ENCODE results near the gene CKS2.

Gene CKS2

GRCh38 chr9:89291741-89292140 is 19.3 kb upstream of the CKS2 start:
- no peak for TF ChIP-seq YY1 (IDR thresholded peaks at IDR 0.05; ENCODE audit: low read depth)
- TF ChIP-seq CEBPB (IDR thresholded peaks at IDR 0.05) = no peak
- TF ChIP-seq TCF12 (IDR thresholded peaks at IDR 0.05; ENCODE audit: low read depth) = no peak
- TF ChIP-seq EP300 (IDR thresholded peaks at IDR 0.05; ENCODE audit: borderline replicate concordance) = no peak
- TF ChIP-seq, protein P1, sequence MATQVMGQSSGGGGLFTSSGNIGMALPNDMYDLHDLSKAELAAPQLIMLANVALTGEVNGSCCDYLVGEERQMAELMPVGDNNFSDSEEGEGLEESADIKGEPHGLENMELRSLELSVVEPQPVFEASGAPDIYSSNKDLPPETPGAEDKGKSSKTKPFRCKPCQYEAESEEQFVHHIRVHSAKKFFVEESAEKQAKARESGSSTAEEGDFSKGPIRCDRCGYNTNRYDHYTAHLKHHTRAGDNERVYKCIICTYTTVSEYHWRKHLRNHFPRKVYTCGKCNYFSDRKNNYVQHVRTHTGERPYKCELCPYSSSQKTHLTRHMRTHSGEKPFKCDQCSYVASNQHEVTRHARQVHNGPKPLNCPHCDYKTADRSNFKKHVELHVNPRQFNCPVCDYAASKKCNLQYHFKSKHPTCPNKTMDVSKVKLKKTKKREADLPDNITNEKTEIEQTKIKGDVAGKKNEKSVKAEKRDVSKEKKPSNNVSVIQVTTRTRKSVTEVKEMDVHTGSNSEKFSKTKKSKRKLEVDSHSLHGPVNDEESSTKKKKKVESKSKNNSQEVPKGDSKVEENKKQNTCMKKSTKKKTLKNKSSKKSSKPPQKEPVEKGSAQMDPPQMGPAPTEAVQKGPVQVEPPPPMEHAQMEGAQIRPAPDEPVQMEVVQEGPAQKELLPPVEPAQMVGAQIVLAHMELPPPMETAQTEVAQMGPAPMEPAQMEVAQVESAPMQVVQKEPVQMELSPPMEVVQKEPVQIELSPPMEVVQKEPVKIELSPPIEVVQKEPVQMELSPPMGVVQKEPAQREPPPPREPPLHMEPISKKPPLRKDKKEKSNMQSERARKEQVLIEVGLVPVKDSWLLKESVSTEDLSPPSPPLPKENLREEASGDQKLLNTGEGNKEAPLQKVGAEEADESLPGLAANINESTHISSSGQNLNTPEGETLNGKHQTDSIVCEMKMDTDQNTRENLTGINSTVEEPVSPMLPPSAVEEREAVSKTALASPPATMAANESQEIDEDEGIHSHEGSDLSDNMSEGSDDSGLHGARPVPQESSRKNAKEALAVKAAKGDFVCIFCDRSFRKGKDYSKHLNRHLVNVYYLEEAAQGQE (IDR thresholded peaks at IDR 0.05; ENCODE audit: low read depth) = no peak
- no peak for TF ChIP-seq NFIC (IDR thresholded peaks at IDR 0.05)
- no peak for TF ChIP-seq ZBTB7A (IDR thresholded peaks at IDR 0.05; ENCODE audit: low read depth)
- no peak for TF ChIP-seq EGR1 (IDR thresholded peaks at IDR 0.05)
- TF ChIP-seq, protein P2, sequence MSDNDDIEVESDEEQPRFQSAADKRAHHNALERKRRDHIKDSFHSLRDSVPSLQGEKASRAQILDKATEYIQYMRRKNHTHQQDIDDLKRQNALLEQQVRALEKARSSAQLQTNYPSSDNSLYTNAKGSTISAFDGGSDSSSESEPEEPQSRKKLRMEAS (IDR thresholded peaks at IDR 0.05) = no peak
- no peak for TF ChIP-seq TEAD4 (IDR thresholded peaks at IDR 0.05)
- TF ChIP-seq RAD21 (IDR thresholded peaks at IDR 0.05; ENCODE audit: low read depth) = no peak
- no peak for TF ChIP-seq USF1 (IDR thresholded peaks at IDR 0.05)
- TF ChIP-seq CREB1 (IDR thresholded peaks at IDR 0.05; ENCODE audit: low read depth) = no peak
- no peak for TF ChIP-seq TAF1 (IDR thresholded peaks at IDR 0.05; ENCODE audit: low read depth)
- TF ChIP-seq FOXM1 (IDR thresholded peaks at IDR 0.05; ENCODE audit: borderline replicate concordance, low read depth) = no peak

DNA sequence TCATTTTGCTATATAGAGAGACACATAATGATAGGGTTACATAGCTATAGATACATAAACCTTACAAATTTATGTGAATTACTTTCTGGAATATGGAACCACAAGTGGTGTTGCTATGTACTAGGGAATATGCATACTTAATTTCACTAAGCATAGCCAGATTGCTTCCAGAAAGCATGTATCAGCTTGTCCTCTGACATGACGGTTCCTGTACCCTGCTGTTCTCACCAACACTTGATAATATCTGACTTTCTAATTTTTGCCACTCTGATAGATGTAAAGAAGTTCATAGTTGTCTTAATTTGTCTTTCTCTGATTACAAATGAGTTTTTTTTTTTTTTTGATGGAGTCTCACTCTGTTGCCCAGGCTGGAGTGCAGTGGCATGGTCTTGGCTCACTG is 18.0 kb upstream of the CKS2 start:
- no peak for TF ChIP-seq EP300 (IDR thresholded peaks at IDR 0.05; ENCODE audit: borderline replicate concordance)
- no peak for TF ChIP-seq TAF1 (IDR thresholded peaks at IDR 0.05; ENCODE audit: low read depth)
- no peak for TF ChIP-seq USF1 (IDR thresholded peaks at IDR 0.05)
- no peak for TF ChIP-seq YY1 (IDR thresholded peaks at IDR 0.05; ENCODE audit: low read depth)
- no peak for TF ChIP-seq FOXM1 (IDR thresholded peaks at IDR 0.05; ENCODE audit: borderline replicate concordance, low read depth)
- no peak for TF ChIP-seq CEBPB (IDR thresholded peaks at IDR 0.05)

DNA sequence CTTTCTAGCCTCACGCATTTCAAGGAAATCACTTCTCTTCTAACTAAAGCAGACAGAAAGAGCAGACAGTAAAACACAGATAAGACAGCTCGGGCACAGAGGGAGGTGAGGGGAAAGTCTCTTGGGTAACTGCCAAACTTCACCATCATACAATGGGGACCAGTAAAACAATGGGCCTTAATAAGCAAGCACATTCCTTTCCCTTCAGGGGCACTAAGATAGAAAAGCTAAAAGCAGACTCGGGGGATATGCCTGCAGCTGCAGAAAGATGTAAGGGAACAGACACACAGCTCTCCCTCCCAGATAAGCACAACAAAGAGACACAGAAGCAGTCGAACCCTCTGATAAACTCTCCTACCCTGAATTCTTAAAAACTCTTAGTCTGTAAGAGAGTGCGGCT is 15.6 kb upstream of the CKS2 start:
- TF ChIP-seq, protein P1 (IDR thresholded peaks at IDR 0.05; ENCODE audit: low read depth) = no peak
- TF ChIP-seq NFIC (IDR thresholded peaks at IDR 0.05) (no peak), EP300 (IDR thresholded peaks at IDR 0.05; ENCODE audit: borderline replicate concordance) (no peak), TCF12 (IDR thresholded peaks at IDR 0.05; ENCODE audit: low read depth) (no peak), EGR1 (IDR thresholded peaks at IDR 0.05) (no peak), TEAD4 (IDR thresholded peaks at IDR 0.05) (no peak), USF1 (IDR thresholded peaks at IDR 0.05) (no peak), CREB1 (IDR thresholded peaks at IDR 0.05; ENCODE audit: low read depth) (no peak), ZBTB7A (IDR thresholded peaks at IDR 0.05; ENCODE audit: low read depth) (no peak), FOXM1 (IDR thresholded peaks at IDR 0.05; ENCODE audit: borderline replicate concordance, low read depth) (no peak), CEBPB (IDR thresholded peaks at IDR 0.05) (no peak)
- TF ChIP-seq, protein P2 (IDR thresholded peaks at IDR 0.05) = no peak

DNA sequence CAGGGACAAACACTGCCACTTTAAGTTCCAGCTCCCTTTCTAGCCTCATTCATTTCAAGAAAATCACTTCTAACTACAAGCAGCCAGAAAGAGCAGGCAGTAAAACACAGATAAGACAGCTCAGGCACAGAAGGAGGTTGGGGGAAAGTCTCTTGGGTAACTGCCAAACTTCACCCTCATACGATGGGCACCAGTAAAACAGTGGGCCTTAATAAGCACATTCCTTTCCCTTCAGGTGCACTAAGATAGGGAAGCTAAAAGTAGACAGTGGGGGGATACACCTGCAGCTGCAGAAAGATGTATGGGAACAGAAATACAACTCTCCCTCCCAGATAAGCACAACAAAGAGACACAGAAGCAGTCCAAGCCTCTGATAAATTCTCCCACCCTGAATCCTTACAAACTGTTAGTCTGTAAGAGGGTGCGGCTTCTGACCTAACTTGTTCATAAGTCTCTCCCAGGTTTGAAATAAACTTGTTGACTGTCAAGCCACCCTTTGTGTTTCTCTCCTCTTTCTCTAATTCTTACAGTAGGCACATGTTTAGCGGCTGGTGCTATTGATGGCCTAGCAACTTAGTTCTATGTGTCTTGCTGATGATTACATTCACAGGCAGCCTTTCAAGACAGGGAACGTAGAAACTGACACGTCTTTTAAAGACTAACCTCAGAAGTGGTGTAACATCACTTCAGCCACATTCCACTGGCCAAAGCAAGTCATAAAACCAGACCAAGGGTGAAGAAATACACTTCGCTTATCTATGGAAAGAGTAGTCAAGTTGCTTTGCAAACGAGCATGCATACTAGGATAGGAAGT is 6.8 kb upstream of the CKS2 start:
- TF ChIP-seq TAF1 (IDR thresholded peaks at IDR 0.05; ENCODE audit: low read depth) (no peak), TEAD4 (IDR thresholded peaks at IDR 0.05) (no peak), TCF12 (IDR thresholded peaks at IDR 0.05; ENCODE audit: low read depth) (no peak), EGR1 (IDR thresholded peaks at IDR 0.05) (no peak), CREB1 (IDR thresholded peaks at IDR 0.05; ENCODE audit: low read depth) (no peak), ZBTB7A (IDR thresholded peaks at IDR 0.05; ENCODE audit: low read depth) (no peak), USF1 (IDR thresholded peaks at IDR 0.05) (no peak), FOXM1 (IDR thresholded peaks at IDR 0.05; ENCODE audit: borderline replicate concordance, low read depth) (no peak), EP300 (IDR thresholded peaks at IDR 0.05; ENCODE audit: borderline replicate concordance) (no peak), RAD21 (IDR thresholded peaks at IDR 0.05; ENCODE audit: low read depth) (no peak), YY1 (IDR thresholded peaks at IDR 0.05; ENCODE audit: low read depth) (no peak)
- TF ChIP-seq, protein P1 (IDR thresholded peaks at IDR 0.05; ENCODE audit: low read depth) = no peak
